B cell (primary cell): Measurements from ENCODE around the gene MAP7D2. TPM values are rescaled to one million over a fixed set of nuclear protein-coding genes. Genes with fewer than 3 reads are reported as not detected.

Experiments used
- ATAC-seq: fragments of 200-7000 bp; cut with Tn5 transposase; one replicate; pipeline ENCODE4 v1.10.0; 2021; ENCODE audit warnings: low read depth, mild to moderate bottlenecking, moderate number of reproducible peaks, moderate library complexity
- CTCF ChIA-PET: fragments of 350-600 bp; sonication (Branson Sonifier 250); formaldehyde crosslinking; loops from one replicate; lab custom pipeline; 2021; ENCODE audit warnings: antibody characterized with exemption, inconsistent platforms; lab: Charles Lee
- POLR2A ChIA-PET: fragments of 350-600 bp; sonication (Branson Sonifier 250); formaldehyde crosslinking; loops from one replicate; lab custom pipeline; 2021; ENCODE audit warnings: antibody characterized with exemption; lab: Charles Lee
- DNase-seq: peaks from one replicate; pipeline ENCODE4 v3.0.0; 2013
- H2AFZ ChIP-seq: 2 replicates; pipeline ENCODE4 v1.6.1; 2012; ENCODE audit warnings: mild to moderate bottlenecking, low read depth, low read length; ENCODE audit not compliant: insufficient read depth, poor library complexity, severe bottlenecking
- H3K27ac ChIP-seq, 2 donors: 1 replicate in 1 of 2; 2 replicates in 1 of 2; pipeline ENCODE4 v1.5.1; 2012 to 2013; ENCODE audit warnings: low read length in 2 of 2, mild to moderate bottlenecking in 2 of 2, moderate library complexity in 1 of 2
- H3K27me3 ChIP-seq, 4 experiments: fragments of 200-600 bp in 1 of 4; sonication (generic) in 1 of 4; replicated peaks in 1 of 4; 1 replicate in 2 of 4; 2 replicates in 2 of 4; pipeline versions ENCODE4 v1.6.1 to v1.7.0; 2013 to 2016; ENCODE audit warnings: low read length in 3 of 4, mild to moderate bottlenecking in 2 of 4, mixed read lengths in 1 of 4, moderate library complexity in 1 of 4; ENCODE audit not compliant: insufficient read depth in 4 of 4, control insufficient read depth in 3 of 4; ENCODE audit errors: control extremely low read depth in 1 of 4
- H3K36me3 ChIP-seq, 2 experiments: replicated peaks in 1 of 2; 1 replicate in 1 of 2; 2 replicates in 1 of 2; pipeline versions ENCODE4 v1.6.1 to v1.7.1; 2013; ENCODE audit warnings: low read length in 1 of 2; ENCODE audit not compliant: insufficient read depth in 2 of 2, control insufficient read depth in 1 of 2; ENCODE audit errors: control extremely low read depth in 1 of 2, extremely low read depth in 1 of 2
- H3K4me1 ChIP-seq, 2 donors: fragments of 200-600 bp in 1 of 2; sonication (generic) in 1 of 2; 1 replicate in 1 of 2; 2 replicates in 1 of 2; pipeline versions ENCODE4 v1.5.1 to v1.6.1; 2013 to 2017; ENCODE audit warnings: low read length in 2 of 2; ENCODE audit not compliant: control insufficient read depth in 2 of 2, insufficient read depth in 2 of 2
- H3K4me2 ChIP-seq: replicated peaks from 2 replicates; pipeline ENCODE3; 2012; ENCODE audit warnings: mild to moderate bottlenecking, low read depth, low read length; ENCODE audit not compliant: poor library complexity, severe bottlenecking
- H3K4me3 ChIP-seq, 5 experiments: fragments of 200-600 bp in 1 of 5; sonication (generic) in 1 of 5; 1 replicate in 3 of 5; 2 replicates in 2 of 5; pipeline versions ENCODE4 v1.5.1 to v1.7.0; 2011 to 2016; ENCODE audit warnings: low read length in 4 of 5, mild to moderate bottlenecking in 4 of 5, low read depth in 2 of 5, control low read depth in 1 of 5, moderate library complexity in 1 of 5; ENCODE audit not compliant: insufficient read depth in 1 of 5; ENCODE audit errors: control extremely low read depth in 1 of 5, extremely low read depth in 1 of 5
- H3K79me2 ChIP-seq: fragments of 200-600 bp; sonication (generic); one replicate; pipeline ENCODE4 v1.6.0; 2016; ENCODE audit warnings: low read length; ENCODE audit not compliant: control insufficient read depth, insufficient read depth
- H3K9ac ChIP-seq: fragments of 200-600 bp; sonication (generic); 2 replicates; pipeline ENCODE4 v1.6.1; 2017; ENCODE audit warnings: mild to moderate bottlenecking, low read length, moderate library complexity
- H3K9me3 ChIP-seq, 3 donors: one replicate each; pipeline versions ENCODE4 v1.6.1 to v1.7.1; 2013; ENCODE audit warnings: low read length in 2 of 3; ENCODE audit not compliant: control insufficient read depth in 2 of 3, insufficient read depth in 1 of 3; ENCODE audit errors: control extremely low read depth in 1 of 3
- H4K20me1 ChIP-seq: 2 replicates; pipeline ENCODE4 v1.6.0; 2012; ENCODE audit warnings: mild to moderate bottlenecking, low read length; ENCODE audit not compliant: insufficient read depth, control insufficient read depth, poor library complexity, severe bottlenecking
- H3K27ac Mint-ChIP-seq: one replicate; pipeline ENCODE4 v1.8.0; 2021; ENCODE audit warnings: mixed read lengths
- H3K27me3 Mint-ChIP-seq: one replicate; pipeline ENCODE4 v1.8.0; 2021; ENCODE audit warnings: mixed read lengths
- H3K4me1 Mint-ChIP-seq: one replicate; pipeline ENCODE4 v1.8.0; 2021; ENCODE audit warnings: mixed read lengths
- H3K4me3 Mint-ChIP-seq: one replicate; pipeline ENCODE4 v1.8.0; 2021; ENCODE audit warnings: mixed read lengths
- H3K9me3 Mint-ChIP-seq: one replicate; pipeline ENCODE4 v1.8.0; 2022; ENCODE audit warnings: mixed read lengths; ENCODE audit not compliant: insufficient read depth
- EZH2 ChIP-seq: IDR thresholded peaks from 2 replicates; pipeline ENCODE4 v1.6.1; 2012; ENCODE audit warnings: borderline replicate concordance, low read depth, mild to moderate bottlenecking, moderate library complexity, low read length; ENCODE audit not compliant: insufficient read depth, poor library complexity, severe bottlenecking
- WGBS: methylation state at CpG from one replicate; pipeline ENCODE4 v1.1.5; 2013; ENCODE audit warnings: missing lambda C conversion rate; ENCODE audit not compliant: insufficient coverage; 5-methylcytosine and 5-hydroxymethylcytosine counted together
- intact Hi-C: fragments of 100-400 bp; cut with micrococcal nuclease; formaldehyde crosslinking; loops from one replicate; pipeline ENCODE4 v1.10.0; 2022
- polyA plus RNA-seq: library from polyadenylated mRNA; depleted of rRNA; stranded (reverse); fragments of >200 nt; gene quantifications from 2 replicates; pipeline ENCODE4 v1.2.3, GENCODE V29; 2012
- total RNA-seq, 2 donors: library from RNA; stranded (reverse); fragments of 120-200 nt in 1 of 2; gene quantifications; 1 replicate in 1 of 2; 2 replicates in 1 of 2; pipeline versions ENCODE4 v1.2.3 to v1.2.4, GENCODE V29; 2013 to 2022
- TF ChIP-seq, protein P1 (sequence below): fragments of 200-600 bp; IDR thresholded peaks from one replicate; pipeline ENCODE4 v1.8.0; 2022; ENCODE audit warnings: antibody characterized with exemption, mild to moderate bottlenecking

MAP7D2 gene
- total and polyA plus RNA-seq, 2 donors (not counting 1 experiment from before 2014, with no cell fraction given), result 0.54 TPM; not detected in 1

DNA sequence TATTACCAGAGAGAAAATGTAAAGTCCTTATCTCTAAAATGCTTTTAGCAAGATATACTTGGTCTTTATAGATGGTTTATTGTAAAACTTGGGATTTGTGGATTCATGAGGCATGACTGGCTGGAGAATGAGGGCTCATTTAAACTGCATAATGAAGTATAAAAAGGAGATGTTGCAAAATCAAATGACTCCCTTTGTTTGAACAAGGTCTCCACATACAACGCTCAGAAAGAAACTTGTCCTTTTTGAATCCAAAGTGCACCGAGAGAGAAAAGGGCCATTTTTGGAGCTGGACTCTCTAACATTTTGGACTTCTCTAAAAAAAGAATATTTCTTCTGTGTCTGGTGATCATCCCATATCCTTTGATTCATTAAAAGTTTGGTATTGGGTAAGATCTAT is 32.6 kb upstream of the MAP7D2 start:
- Mint-ChIP-seq H3K9me3 (no peaks in the 10 kb centered on the region), H3K27ac (no peak overlapping the region), H3K4me3 (no peak overlapping the region), H3K27me3 (no peaks in the 10 kb centered on the region), H3K4me1 (no peaks in the 10 kb centered on the region)
- CTCF ChIA-PET, result no interaction called here
- DNase-seq (no peak), ATAC-seq (no peak)
- POLR2A ChIA-PET, result no interaction called here
- intact Hi-C loops, result no loop called here
- Histone ChIP-seq H3K9me3 (no peaks in the 10 kb centered on the region), H3K27me3 (no peaks in the 10 kb centered on the region), H4K20me1 (no peaks in the 10 kb centered on the region), H2AFZ (no peak overlapping the region), H3K4me3 (peak overlapping the region in 1 of 5 experiments; percentile 10), H3K27ac (no peak overlapping the region), H3K79me2 (no peaks in the 10 kb centered on the region), H3K36me3 (peaks cover 0 to 17% of the 10 kb centered on the region in 2 experiments), H3K9ac (no peak overlapping the region), H3K4me2 (no peak overlapping the region), H3K4me1 (peaks cover 0 to 3% of the 10 kb centered on the region in 2 donors)
- no CpG with 5 or more reads among the region's 2 CpGs for WGBS
- TF ChIP-seq EZH2, result no peak
- TF ChIP-seq, protein P1, sequence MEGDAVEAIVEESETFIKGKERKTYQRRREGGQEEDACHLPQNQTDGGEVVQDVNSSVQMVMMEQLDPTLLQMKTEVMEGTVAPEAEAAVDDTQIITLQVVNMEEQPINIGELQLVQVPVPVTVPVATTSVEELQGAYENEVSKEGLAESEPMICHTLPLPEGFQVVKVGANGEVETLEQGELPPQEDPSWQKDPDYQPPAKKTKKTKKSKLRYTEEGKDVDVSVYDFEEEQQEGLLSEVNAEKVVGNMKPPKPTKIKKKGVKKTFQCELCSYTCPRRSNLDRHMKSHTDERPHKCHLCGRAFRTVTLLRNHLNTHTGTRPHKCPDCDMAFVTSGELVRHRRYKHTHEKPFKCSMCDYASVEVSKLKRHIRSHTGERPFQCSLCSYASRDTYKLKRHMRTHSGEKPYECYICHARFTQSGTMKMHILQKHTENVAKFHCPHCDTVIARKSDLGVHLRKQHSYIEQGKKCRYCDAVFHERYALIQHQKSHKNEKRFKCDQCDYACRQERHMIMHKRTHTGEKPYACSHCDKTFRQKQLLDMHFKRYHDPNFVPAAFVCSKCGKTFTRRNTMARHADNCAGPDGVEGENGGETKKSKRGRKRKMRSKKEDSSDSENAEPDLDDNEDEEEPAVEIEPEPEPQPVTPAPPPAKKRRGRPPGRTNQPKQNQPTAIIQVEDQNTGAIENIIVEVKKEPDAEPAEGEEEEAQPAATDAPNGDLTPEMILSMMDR, result no peak

DNA sequence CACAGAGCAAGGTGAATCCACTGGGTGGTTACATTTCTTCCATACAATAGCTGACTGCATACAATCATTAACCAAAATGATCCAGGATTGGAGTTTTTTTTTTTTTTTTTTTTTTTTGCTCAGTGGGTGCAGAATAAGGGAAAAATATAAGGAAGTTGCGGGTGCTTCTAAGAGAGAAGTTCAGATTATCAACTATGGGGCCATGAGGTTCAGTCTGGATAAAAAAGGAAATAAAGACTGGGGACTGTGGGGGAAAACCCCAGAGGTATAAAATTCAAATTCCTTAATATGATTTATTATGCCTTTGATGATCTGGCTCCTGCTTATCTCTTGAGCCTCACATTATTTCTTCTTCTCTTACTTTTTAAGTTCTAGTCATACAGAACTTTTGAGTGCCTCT is 30.9 kb upstream of the MAP7D2 start:
- no peaks in the 10 kb centered on the region for H4K20me1 ChIP-seq
- CTCF ChIA-PET, result no interaction called here
- no peak overlapping the region for H2AFZ ChIP-seq
- no peak overlapping the region for H3K27ac Mint-ChIP-seq
- peaks cover 0 to 8% of the 10 kb centered on the region in 2 experiments for H3K36me3 ChIP-seq
- DNase-seq (no peak), ATAC-seq (no peak)
- peaks cover 3% of the 10 kb centered on the region for H3K4me1 Mint-ChIP-seq
- TF ChIP-seq, protein P1, result no peak
- no peak for TF ChIP-seq EZH2
- H3K27me3 Mint-ChIP-seq, result no peaks in the 10 kb centered on the region
- H3K4me2 ChIP-seq, result no peak overlapping the region
- H3K27me3 ChIP-seq, result no peaks in the 10 kb centered on the region
- H3K27ac ChIP-seq, result no peak overlapping the region
- H3K4me1 ChIP-seq, result peaks cover 0 to 3% of the 10 kb centered on the region in 2 donors
- no CpG with 5 or more reads among the region's 1 CpG for WGBS
- no peak overlapping the region for H3K4me3 ChIP-seq
- POLR2A ChIA-PET, result interaction anchor here (0.6 kb wide), 1 partner anchor 116 kb away, joined by 3 read pairs; no protein-coding TSS in a partner anchor
- intact Hi-C loops, result no loop called here
- H3K4me3 Mint-ChIP-seq, result no peak overlapping the region
- no peaks in the 10 kb centered on the region for H3K9me3 Mint-ChIP-seq
- H3K9me3 ChIP-seq, result no peaks in the 10 kb centered on the region
- H3K79me2 ChIP-seq, result no peaks in the 10 kb centered on the region
- no peak overlapping the region for H3K9ac ChIP-seq
